Hematopoietic multipotent progenitor cell treated with erythropoietin and hydrocortisone succinate and interleukin-3 and kit ligand, for 4 days (in vitro differentiated cells): ENCODE results near the gene ZNF536.

Experiments
- DNase-seq: peaks from one replicate; pipeline ENCODE4 v3.0.0-alpha.2; 2015

Gene ZNF536

GRCh38 chr19:30364866-30365800, 7.1 kb upstream of the ZNF536 start:
- DNase-seq, result no peak

- no peak for DNase-seq
Measured at GRCh38 chr19:30366282-30366681, 5.9 kb upstream of the ZNF536 start.

GRCh38 chr19:30367006-30367405, 5.2 kb upstream of the ZNF536 start:
- peak; percentile 14 for DNase-seq

- no peak for DNase-seq
Measured at GRCh38 chr19:30367421-30367820, 4.8 kb upstream of the ZNF536 start.

GRCh38 chr19:30369833-30370232, 2.4 kb upstream of the ZNF536 start:
- DNase-seq, result no peak

GRCh38 chr19:30371161-30371836, 885 bp upstream of the ZNF536 start:
- DNase-seq, result no peak

GRCh38 chr19:30373593-30373992, 1.4 kb downstream of the ZNF536 start:
- no peak for DNase-seq

GRCh38 chr19:30374539-30374864, 2.3 kb downstream of the ZNF536 start:
- DNase-seq, result no peak

- DNase-seq, result no peak
Measured at GRCh38 chr19:30374865-30375552, 2.8 kb downstream of the ZNF536 start.

- DNase-seq, result no peak
Measured at GRCh38 chr19:30375553-30376031, 3.4 kb downstream of the ZNF536 start.

GRCh38 chr19:30376272-30376671, 4.1 kb downstream of the ZNF536 start:
- DNase-seq, result no peak

GRCh38 chr19:30376826-30377425, 4.7 kb downstream of the ZNF536 start:
- DNase-seq, result no peak

GRCh38 chr19:30378701-30379100, 6.5 kb downstream of the ZNF536 start:
- DNase-seq, result no peak

- DNase-seq, result no peak
Measured at GRCh38 chr19:30379841-30380610, 7.8 kb downstream of the ZNF536 start.

GRCh38 chr19:30381366-30381765, 9.2 kb downstream of the ZNF536 start:
- DNase-seq, result no peak

- DNase-seq, result no peak
Measured at GRCh38 chr19:30385174-30385573, 13.0 kb downstream of the ZNF536 start.

- DNase-seq, result no peak
Measured at GRCh38 chr19:30385666-30386065, 13.5 kb downstream of the ZNF536 start.

GRCh38 chr19:30386551-30387143, 14.5 kb downstream of the ZNF536 start:
- DNase-seq, result no peak

- no peak for DNase-seq
Measured at GRCh38 chr19:30387311-30388115, 15.3 kb downstream of the ZNF536 start.

- DNase-seq, result no peak
Measured at GRCh38 chr19:30388327-30388726, 16.1 kb downstream of the ZNF536 start.

GRCh38 chr19:30388819-30389218, 16.6 kb downstream of the ZNF536 start:
- DNase-seq, result no peak
